Fibroblast of lung (primary cell): ENCODE measurements around the gene NUMBL. TPM values are rescaled to one million over a fixed set of nuclear protein-coding genes. Genes with fewer than 3 reads are reported as not detected.

ENCODE experiments used
- DNase-seq, 2 donors: peaks; one replicate each; pipeline versions ENCODE4 v3.0.0 to v3.0.0-alpha.2; 2010; ENCODE audit warnings: low read depth in 2 of 2
- H2AFZ ChIP-seq: 2 replicates; pipeline ENCODE4 v1.5.1; 2012; ENCODE audit warnings: low read length, control low read depth, inconsistent platforms
- H3K27ac ChIP-seq: 2 replicates; pipeline ENCODE4 v1.5.1; 2011; ENCODE audit warnings: low read length, control low read depth; ENCODE audit not compliant: insufficient read depth
- H3K27me3 ChIP-seq: 2 replicates; pipeline ENCODE4 v1.5.1; 2011; ENCODE audit warnings: mild to moderate bottlenecking, low read length; ENCODE audit not compliant: control insufficient read depth, insufficient read depth
- H3K36me3 ChIP-seq: 2 replicates; pipeline ENCODE4 v1.5.1; 2011; ENCODE audit warnings: low read length; ENCODE audit not compliant: control insufficient read depth, insufficient read depth
- H3K4me1 ChIP-seq: 2 replicates; pipeline ENCODE4 v1.5.1; 2011; ENCODE audit warnings: low read length; ENCODE audit not compliant: control insufficient read depth, insufficient read depth; ENCODE audit errors: extremely low read depth
- H3K4me2 ChIP-seq: 2 replicates; pipeline ENCODE4 v1.5.1; 2011; ENCODE audit warnings: low read length, control low read depth; ENCODE audit not compliant: insufficient read depth; ENCODE audit errors: extremely low read depth
- H3K4me3 ChIP-seq, 4 experiments: fragments of 200-600 bp in 1 of 4; sonication (generic) in 1 of 4; replicated peaks in 1 of 4; 2 replicates each; pipeline ENCODE4 v1.5.1; 2011 to 2016; ENCODE audit warnings: low read length in 4 of 4, low read depth in 3 of 4, mild to moderate bottlenecking in 3 of 4, control low read depth in 2 of 4, inconsistent platforms in 1 of 4, mixed read lengths in 1 of 4; ENCODE audit not compliant: insufficient read depth in 1 of 4; ENCODE audit errors: control extremely low read depth in 1 of 4
- H3K79me2 ChIP-seq: 2 replicates; pipeline ENCODE4 v1.5.1; 2012; ENCODE audit warnings: mild to moderate bottlenecking, low read length, inconsistent platforms; ENCODE audit not compliant: control insufficient read depth, insufficient read depth
- H3K9ac ChIP-seq: 2 replicates; pipeline ENCODE4 v1.5.1; 2011; ENCODE audit warnings: mild to moderate bottlenecking, low read length, control low read depth; ENCODE audit not compliant: insufficient read depth
- H3K9me3 ChIP-seq: 2 replicates; pipeline ENCODE4 v1.5.1; 2012; ENCODE audit warnings: low read depth, low read length; ENCODE audit not compliant: control insufficient read depth, insufficient read depth
- H4K20me1 ChIP-seq: 2 replicates; pipeline ENCODE4 v1.5.1; 2011; ENCODE audit warnings: low read length; ENCODE audit not compliant: control insufficient read depth, insufficient read depth; ENCODE audit errors: extremely low read depth
- EZH2 ChIP-seq: IDR thresholded peaks from 2 replicates; pipeline ENCODE4 v1.5.1; 2012; ENCODE audit warnings: low read length, control low read depth, mild to moderate bottlenecking; ENCODE audit errors: missing control alignments
- polyA plus RNA-seq, 2 donors: library from polyadenylated mRNA; depleted of rRNA in 1 of 2; stranded (reverse) in 1 of 2; unstranded in 1 of 2; fragments of >200 nt; gene quantifications; 2 replicates each; pipeline ENCODE4 v1.2.1, GENCODE V29; 2011 to 2012; ENCODE audit warnings: missing spikeins in 1 of 2
- total RNA-seq: library from RNA; depleted of rRNA; stranded (reverse); fragments of >200 nt; gene quantifications from 2 replicates; pipeline ENCODE4 v1.2.1, GENCODE V29; 2014
- TF ChIP-seq, protein P1 (sequence below), 2 donors: IDR thresholded peaks in 1 of 2; conservative IDR thresholded peaks in 1 of 2; 1 replicate in 1 of 2; 2 replicates in 1 of 2; pipeline ENCODE4 v1.5.1; 2011 to 2012; ENCODE audit warnings: low read length in 2 of 2, control low read depth in 1 of 2, inconsistent platforms in 1 of 2, low read depth in 1 of 2, mild to moderate bottlenecking in 1 of 2

The NUMBL gene
- total and polyA plus RNA-seq, 2 donors (not counting 1 experiment from before 2014, with no cell fraction given), result 28.2 to 33.4 TPM

DNA sequence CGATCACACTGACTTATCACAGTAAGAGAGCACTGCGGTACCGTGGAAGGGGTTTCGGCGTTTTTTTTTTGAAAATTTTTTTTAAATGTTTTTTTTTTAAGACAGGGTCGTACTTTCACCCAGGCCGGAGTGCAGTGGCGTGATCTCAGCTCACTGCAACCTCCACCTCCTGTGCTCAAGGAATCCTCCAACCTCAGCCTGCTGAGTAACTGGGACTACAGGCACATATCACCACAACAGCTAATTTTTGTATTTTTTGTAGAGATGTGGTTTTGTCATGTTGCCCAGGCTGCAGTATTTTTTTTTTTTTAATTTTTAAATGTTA lies 70.3 kb downstream of the NUMBL start:
- DNase-seq, result peak in 1 of 2 donors; percentile 55
- H3K4me3 ChIP-seq, result no peak overlapping the region
- no peak overlapping the region for H3K4me2 ChIP-seq
- H3K4me1 ChIP-seq, result peaks cover 6% of the 10 kb centered on the region
- H3K9ac ChIP-seq, result no peak overlapping the region
- H3K27me3 ChIP-seq, result no peaks in the 10 kb centered on the region
- TF ChIP-seq EZH2, result no peak
- TF ChIP-seq, protein P1, sequence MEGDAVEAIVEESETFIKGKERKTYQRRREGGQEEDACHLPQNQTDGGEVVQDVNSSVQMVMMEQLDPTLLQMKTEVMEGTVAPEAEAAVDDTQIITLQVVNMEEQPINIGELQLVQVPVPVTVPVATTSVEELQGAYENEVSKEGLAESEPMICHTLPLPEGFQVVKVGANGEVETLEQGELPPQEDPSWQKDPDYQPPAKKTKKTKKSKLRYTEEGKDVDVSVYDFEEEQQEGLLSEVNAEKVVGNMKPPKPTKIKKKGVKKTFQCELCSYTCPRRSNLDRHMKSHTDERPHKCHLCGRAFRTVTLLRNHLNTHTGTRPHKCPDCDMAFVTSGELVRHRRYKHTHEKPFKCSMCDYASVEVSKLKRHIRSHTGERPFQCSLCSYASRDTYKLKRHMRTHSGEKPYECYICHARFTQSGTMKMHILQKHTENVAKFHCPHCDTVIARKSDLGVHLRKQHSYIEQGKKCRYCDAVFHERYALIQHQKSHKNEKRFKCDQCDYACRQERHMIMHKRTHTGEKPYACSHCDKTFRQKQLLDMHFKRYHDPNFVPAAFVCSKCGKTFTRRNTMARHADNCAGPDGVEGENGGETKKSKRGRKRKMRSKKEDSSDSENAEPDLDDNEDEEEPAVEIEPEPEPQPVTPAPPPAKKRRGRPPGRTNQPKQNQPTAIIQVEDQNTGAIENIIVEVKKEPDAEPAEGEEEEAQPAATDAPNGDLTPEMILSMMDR (conservative IDR thresholded peaks at IDR 0.05 in 1 of 2, IDR thresholded peaks at IDR 0.05 in 1 of 2; ENCODE audit: low read depth in 1 of 2, low read length in 2 of 2), result no peak
- no peak overlapping the region for H2AFZ ChIP-seq
- no peaks in the 10 kb centered on the region for H3K79me2 ChIP-seq
- no peak overlapping the region for H3K27ac ChIP-seq
- no peaks in the 10 kb centered on the region for H4K20me1 ChIP-seq
- H3K36me3 ChIP-seq, result peaks cover 9% of the 10 kb centered on the region
- H3K9me3 ChIP-seq, result no peaks in the 10 kb centered on the region

DNA sequence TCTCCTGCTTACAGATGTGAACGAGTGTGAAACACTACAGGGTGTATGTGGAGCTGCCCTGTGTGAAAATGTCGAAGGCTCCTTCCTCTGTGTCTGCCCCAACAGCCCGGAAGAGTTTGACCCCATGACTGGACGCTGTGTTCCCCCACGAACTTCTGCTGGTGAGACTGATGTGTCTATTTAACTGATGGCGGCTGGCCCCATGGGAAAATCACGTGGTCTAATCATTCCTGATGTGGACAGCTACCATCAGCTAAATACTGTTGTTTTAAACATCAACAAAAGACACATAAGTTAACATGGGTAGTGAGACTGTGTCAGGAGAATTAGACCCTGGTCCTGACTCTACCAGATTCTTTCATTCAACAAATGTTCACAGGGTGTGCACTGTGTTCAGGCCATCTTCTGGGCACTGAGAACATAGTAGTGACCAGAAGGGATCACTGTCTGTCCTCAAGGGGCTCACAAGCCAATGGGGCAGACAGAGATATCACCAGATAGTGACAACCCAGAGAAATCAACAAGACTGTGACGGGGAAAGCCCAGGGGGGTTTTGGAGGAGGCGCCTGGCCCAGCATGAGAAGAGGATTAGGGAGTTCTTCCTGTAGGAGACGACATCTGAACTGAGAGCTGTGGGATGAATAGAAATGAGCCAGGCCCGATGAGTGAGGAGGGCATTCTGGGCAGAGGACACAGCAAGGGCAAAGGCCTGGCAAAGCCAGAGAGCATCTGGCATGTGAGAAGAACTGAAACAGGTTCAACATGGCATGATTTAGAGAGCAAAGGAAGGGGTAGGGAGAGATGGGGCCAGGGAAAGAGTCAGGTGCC lies 70.9 kb downstream of the NUMBL start:
- Histone ChIP-seq H3K36me3 (peaks cover 9% of the 10 kb centered on the region), H3K79me2 (no peaks in the 10 kb centered on the region), H3K4me2 (no peak overlapping the region), H3K27ac (no peak overlapping the region), H3K27me3 (no peaks in the 10 kb centered on the region), H3K4me1 (peaks cover 6% of the 10 kb centered on the region), H4K20me1 (no peaks in the 10 kb centered on the region), H3K9ac (no peak overlapping the region), H2AFZ (no peak overlapping the region), H3K4me3 (no peak overlapping the region), H3K9me3 (no peaks in the 10 kb centered on the region)
- TF ChIP-seq, protein P1 (conservative IDR thresholded peaks at IDR 0.05 in 1 of 2, IDR thresholded peaks at IDR 0.05 in 1 of 2; ENCODE audit: low read depth in 1 of 2, low read length in 2 of 2), result no peak
- TF ChIP-seq EZH2, result no peak
- no peak for DNase-seq

DNA sequence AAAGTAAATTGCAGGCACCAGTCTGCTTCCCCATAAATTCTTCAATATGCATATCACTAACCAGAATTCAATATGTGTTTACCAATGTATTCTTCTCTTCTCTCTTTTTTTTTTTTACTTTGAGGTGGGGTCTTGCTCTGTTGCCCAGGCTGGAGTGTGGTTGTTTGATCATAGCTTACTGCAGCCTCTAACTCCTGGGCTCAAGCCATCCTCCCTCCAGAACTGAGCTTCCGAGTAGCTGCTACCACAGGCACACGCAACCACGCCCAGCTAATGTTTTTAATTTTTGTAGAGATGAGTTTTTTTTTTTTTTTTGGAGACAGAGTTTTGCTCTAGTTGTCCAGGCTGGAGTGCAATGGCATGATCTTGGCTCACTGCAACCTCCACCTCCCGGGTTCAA lies 72.5 kb downstream of the NUMBL start:
- no peaks in the 10 kb centered on the region for H3K27me3 ChIP-seq
- no peak overlapping the region for H3K27ac ChIP-seq
- no peaks in the 10 kb centered on the region for H3K79me2 ChIP-seq
- no peaks in the 10 kb centered on the region for H4K20me1 ChIP-seq
- H3K4me1 ChIP-seq, result peaks cover 6% of the 10 kb centered on the region
- H3K4me2 ChIP-seq, result no peak overlapping the region
- H3K9ac ChIP-seq, result no peak overlapping the region
- no peak for DNase-seq
- peaks cover 8% of the 10 kb centered on the region for H3K36me3 ChIP-seq
- no peak overlapping the region for H3K4me3 ChIP-seq
- H2AFZ ChIP-seq, result no peak overlapping the region
- no peaks in the 10 kb centered on the region for H3K9me3 ChIP-seq
- no peak for TF ChIP-seq EZH2
- TF ChIP-seq, protein P1 (conservative IDR thresholded peaks at IDR 0.05 in 1 of 2, IDR thresholded peaks at IDR 0.05 in 1 of 2; ENCODE audit: low read depth in 1 of 2, low read length in 2 of 2), result no peak
